GM19240 (cell line): ENCODE results near the gene MCM3AP.
"Not testable (repeated sequence)": the region's sequence is repeated elsewhere in the genome, so short reads cannot be mapped to it uniquely, and the experiment has no call there.

Source experiments
- DNase-seq: peaks from one replicate; pipeline ENCODE4 v3.0.0; 2011; ENCODE audit warnings: low spot score; ENCODE audit not compliant: insufficient read length

Gene MCM3AP

DNA sequence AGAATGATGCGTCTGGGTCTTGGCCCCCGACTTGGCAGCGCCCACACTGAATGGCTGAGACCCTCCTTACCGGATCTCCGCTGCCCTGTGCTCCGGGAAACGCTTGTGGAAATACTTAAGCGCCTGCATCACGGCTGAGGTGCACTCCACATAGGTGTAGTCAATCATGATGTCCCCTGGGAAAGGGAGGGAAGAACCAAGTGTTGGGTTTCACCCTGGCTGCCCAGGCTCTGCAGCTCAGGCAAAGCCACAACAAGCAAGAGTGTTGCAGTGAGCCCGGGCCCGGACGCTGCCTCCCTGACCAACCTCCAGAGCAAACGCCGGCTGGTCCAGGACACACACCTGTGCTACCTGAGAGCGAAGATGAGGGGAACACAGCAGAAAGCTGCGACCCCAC, 79.6 kb downstream of the MCM3AP start:
- DNase-seq = no peak

GRCh38 chr21:46205166-46205565, 80.2 kb downstream of the MCM3AP start:
- no peak for DNase-seq

GRCh38 chr21:46203203-46203600, 82.2 kb downstream of the MCM3AP start:
- DNase-seq = no peak

GRCh38 chr21:46202592-46203202, 82.7 kb downstream of the MCM3AP start:
- DNase-seq = no peak

DNA sequence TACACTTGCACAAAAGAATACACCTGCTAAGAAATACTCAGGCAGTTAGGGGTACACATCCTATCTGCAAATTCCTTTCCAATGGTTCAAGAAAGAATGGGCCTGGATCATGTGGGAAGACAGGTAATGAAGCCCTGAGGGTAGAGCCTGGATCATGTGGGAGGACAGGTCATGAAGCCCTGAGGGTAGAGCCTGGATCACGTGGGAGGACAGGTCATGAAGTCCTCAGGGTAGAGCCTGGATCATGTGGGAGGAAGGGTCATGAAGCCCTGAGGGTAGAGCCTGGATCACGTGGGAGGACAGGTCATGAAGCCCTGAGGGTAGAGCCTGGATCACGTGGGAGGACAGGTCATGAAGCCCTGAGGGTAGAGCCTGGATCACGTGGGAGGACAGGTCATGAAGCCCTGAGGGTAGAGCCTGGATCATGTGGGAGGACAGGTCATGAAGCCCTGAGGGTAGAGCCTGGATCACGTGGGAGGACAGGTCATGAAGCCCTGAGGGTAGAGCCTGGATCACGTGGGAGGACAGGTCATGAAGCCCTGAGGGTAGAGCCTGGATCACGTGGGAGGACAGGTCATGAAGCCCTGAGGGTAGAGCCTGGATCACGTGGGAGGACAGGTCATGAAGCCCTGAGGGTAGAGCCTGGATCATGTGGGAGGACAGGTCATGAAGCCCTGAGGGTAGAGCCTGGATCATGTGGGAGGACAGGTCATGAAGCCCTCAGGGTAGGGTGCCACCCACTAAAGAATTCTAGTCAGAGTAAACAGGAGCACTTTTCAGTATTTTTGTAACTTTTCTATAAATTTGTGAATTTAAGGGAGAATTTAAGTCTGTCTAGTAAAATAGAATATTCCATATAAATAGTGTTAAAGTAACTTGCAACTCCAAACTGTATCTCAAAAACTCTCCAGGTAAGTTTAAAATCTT, 84.3 kb downstream of the MCM3AP start:
- DNase-seq = not testable (repeated sequence)

- DNase-seq = no peak
Measured at GRCh38 chr21:46199436-46200373, 85.7 kb downstream of the MCM3AP start.

- DNase-seq = no peak
Measured at GRCh38 chr21:46196733-46197132, 88.7 kb downstream of the MCM3AP start.

DNA sequence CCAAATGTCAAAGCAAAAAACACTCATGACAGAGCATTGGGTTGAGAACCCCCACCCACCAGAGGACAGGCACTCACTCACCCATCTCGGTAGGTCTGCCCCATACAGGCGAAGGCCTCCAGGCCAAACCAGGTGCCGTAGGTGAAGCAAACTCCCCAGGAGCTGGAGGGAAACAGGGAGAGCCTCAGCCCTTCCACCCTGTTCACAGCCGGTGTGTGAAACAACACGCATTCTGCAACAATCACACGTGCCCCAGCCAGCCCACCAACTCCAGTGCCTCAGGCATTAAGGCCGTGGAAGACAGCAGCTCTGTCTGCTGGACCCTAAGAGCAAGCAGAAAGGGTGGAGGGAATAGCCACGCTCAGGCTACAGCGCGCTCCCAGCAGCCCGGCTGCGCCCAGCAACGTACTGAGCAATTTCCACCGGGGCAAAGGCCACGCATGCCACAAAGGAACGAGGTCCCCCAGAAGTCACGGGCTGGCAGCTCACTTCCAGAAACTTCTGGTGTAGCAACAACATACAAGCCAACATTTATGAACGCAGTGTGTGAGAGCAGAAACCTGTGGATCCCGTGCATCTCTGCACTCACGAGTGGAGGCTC, 89.7 kb downstream of the MCM3AP start:
- DNase-seq = no peak

DNA sequence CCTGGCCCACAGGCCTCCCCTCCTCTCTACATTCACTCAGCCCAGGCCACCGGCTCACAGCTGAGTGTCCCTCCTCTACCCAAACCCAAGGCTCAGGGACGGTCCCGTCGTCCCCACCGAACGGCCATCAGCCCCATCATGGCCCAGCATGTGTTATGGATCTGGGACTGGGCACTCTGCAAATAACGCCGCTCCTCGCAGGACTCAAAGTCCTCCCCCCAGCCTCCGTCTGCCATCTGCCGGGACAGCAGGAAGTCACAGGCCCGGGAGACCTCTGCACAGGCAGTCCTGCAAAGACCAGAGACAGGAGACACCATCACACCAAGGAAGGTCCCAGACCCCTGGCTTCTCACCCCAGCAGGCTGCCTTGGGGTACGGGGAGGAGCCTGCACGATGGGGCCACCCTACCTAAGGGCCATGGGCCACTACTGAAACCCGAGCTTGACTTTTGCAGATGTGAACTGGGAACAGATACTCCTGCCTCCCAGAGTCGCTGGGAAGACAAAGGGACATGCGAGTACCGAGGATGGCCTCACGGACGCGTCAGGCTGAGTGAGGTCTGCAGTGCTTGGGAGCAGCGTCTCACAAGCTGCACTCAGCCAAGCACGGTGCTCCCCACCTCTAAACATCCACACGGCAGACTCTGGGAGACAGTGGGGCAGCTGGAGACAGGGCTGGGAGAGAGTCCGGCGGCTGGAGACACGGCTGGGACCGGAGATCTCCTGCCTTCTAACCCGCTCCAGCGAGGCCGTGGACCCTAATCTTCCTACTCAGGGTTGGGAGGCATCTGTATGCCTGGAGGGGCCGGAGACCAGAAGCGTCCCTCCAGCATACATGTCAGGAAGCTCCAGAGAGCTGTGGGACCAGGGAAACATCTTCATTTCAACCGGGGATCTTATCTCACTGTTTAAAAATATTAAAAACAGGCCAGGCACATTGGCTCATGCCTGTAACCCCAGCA, 90.8 kb downstream of the MCM3AP start:
- no peak for DNase-seq

DNA sequence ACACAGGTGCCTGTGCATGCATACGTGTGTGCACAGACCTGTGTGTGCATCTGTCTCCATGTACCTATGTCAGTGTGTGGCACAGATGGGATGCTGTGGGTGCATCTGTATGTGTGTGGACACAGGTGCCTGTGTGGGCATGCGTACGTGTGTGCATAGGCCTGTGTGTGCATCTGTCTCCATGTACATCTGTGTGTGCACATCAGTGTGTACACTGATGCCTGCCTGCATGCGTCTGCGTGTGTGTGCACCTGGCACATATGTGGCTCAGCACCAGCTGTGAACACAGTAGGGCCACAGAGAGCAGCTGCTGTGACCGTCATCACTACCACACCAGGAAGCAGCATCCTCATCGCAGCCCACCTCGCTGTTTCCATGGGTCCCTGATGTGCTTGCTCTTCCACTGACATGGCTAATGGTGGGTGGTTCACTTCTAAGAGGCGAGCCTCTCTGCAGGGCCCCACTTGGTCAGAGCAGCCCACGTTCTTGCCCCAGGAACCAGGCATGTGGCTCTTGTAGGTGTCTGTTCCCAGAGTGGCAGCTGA, 91.5 kb downstream of the MCM3AP start:
- DNase-seq = no peak

DNA sequence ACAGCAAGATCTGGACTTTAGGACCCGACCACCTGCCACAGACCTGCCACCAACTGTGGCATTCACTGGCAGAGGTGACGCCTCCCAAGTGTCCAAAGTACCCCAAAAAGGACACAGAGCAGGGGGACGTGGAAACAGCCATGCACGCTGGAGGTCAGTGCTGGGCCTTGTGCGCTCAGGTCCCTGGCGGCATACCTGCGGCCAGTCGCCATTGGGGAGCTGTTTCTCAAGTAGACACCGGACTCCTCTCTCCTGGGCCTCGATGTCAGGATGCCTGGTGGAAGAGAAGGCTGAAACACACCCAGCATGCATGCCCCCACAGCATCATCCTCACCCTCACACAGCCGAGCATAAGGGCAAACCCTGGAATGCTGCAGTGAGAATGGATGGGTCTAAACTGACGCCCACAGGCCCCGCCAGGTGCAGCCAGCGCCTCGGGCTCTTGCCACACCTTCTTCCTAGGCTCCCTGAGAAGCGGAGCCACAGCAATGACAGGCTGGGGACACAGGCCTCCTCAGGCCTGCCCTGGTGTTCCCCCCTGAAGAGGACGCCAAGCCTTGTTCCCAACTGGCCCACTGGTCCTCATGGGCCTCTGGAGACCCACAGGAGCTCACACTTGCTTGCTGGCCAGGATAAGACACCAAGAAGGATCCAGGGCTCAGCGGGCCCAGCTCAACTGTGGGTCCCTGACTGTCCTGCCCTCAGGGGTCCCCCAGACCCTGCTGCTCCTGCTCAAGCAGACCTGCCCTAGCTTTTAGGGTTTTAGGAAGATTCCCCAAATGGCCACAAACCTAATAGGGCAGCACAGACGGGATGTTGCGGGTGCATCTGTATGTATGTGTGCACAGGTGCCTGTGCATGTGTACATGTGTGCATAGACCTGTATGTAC, 93.5 kb downstream of the MCM3AP start:
- no peak for DNase-seq

DNA sequence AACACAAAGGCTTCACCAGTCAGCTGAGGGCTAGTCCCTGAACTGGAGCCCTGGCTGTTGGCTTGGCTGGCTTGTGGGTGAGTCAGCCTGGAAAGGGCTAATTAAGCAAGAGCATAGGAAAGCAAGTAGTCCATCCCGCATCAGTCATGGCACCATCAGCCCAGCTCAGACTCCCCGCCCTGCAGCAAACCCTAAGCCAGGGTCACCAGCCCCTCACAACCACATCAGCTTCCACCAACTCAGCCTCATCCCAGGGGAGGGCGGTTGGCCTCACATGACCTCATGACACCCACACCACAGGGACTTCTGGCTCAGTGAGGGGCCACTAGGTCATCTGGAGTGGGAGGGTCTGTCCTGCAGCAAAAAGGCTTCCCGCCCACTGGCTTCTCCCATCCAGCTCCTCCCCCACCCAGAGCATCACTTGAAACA, 94.1 kb downstream of the MCM3AP start:
- no peak for DNase-seq

- no peak for DNase-seq
Measured at GRCh38 chr21:46190491-46191131, 94.8 kb downstream of the MCM3AP start.

DNA sequence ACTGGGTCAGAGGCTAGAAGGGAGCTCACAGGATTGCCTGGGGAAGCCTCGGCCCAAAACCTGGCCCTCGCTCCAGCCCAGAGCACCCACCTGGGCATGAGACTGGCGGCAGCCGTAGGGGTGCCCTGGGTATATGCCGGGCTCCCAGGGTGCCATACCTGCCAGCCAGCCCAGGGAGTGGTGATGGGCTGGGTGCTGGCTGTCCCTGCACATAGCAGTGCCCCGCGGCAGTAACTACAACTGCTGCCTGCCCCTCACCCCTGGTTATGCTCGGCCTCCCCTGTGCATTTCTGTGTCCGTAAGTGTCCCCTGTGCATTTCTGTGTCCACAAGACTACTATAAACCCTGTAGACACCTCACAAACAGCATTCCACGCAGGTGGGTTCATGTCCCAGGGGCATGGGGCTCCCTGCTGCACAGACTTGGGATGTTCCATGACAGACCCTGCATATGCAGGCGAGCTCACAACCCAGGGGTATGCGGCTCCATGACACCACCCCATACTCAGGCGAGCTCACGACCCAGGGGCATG, 95.4 kb downstream of the MCM3AP start:
- no peak for DNase-seq

- DNase-seq = no peak
Measured at GRCh38 chr21:46189213-46189958, 96.0 kb downstream of the MCM3AP start.

DNA sequence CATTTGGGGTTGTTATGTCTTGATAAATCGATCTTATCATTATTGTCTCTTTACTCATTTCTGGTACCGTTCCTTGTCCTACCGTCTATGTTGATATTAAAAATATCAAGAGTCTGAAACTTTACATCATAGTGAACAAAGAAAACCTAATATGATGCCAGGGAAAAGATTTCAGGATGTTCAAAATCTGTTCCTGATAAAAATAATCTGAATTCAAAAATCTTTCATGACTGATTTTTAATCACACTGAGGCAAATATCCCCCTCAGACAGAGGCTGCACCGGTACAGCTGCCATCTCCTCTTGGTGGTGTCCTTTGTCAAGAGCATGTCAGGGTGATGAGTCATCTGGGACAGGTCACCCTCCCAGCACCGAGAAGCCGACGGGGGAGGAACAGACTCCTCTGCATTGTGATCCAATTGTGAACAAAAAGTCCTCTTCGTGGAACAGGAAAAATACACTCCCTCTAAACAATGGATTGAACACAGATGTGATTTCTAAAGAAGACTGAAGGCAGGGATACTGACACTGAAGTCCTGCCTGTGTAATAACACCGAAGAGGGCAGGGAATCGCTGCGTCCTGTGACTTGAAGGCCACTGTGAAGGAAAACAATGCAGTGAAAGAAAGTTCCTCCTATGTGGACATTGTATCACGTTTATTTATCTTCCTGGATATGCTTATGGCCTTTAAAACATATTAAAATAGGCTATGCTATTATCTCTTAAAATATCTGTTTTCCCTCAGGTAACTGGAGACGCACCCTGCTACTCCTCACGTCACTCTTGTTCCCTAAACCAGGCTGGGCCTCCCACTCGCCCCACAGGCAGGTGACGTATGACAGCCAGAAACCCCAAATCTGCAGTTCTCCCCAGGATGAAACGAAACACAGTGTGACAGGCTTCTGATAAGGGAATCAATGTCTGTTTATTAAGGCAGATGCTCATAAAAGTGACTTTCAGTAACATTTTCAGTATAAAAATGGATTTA, 96.9 kb downstream of the MCM3AP start:
- no peak for DNase-seq
